Right lobe of liver (tissue), 4 donors: ENCODE results near the gene EPHA6.

Source experiments
- CTCF ChIP-seq, 4 donors: fragments of 200-600 bp in 3 of 4; fragments of 450-650 bp in 1 of 4; IDR thresholded peaks; one replicate each; pipeline versions ENCODE4 v1.5.1 to v1.8.0; 2016 to 2022; ENCODE audit warnings: antibody characterized with exemption in 4 of 4, mild to moderate bottlenecking in 2 of 4
- POLR2A ChIP-seq: fragments of 450-650 bp; IDR thresholded peaks from one replicate; pipeline ENCODE4 v1.6.1; 2017; ENCODE audit warnings: antibody characterized with exemption, mild to moderate bottlenecking
- donor health status: DM: no; HTN: no; CAD: no.
- donor health status: DM: no; HTN: no; CAD: no.
- donor health status: DM: no; HTN: yes; CAD: no.

DNA sequence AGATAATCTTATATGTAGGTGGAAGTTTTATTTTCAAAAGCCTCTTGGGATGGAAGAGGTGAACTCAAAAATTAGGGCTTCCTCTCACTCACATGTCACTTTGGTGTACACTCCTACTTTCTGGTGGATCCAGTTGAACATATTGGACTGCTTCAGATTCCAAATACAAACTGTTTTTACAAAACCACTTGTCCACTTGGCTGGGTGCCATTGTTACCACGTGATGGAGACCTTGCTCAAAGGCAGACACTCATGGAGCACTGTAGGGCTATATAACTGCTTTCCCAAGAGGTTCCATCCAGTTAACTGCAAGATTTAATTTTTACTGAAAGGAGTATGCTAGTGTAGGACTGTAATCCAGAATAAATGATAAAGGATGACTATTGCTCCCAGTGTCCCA is 307.0 kb downstream of the EPHA6 start:
- TF ChIP-seq CTCF (IDR thresholded peaks at IDR 0.05) (no peak), POLR2A (no peak)
